ENCODE data around the gene ARHGAP21. TPM values are rescaled to one million over a fixed set of nuclear protein-coding genes. Genes with fewer than 3 reads are reported as not detected.

ARHGAP21 gene
- total RNA-seq, 1 experiment from 2014 or later, result 59.4 TPM

DNA sequence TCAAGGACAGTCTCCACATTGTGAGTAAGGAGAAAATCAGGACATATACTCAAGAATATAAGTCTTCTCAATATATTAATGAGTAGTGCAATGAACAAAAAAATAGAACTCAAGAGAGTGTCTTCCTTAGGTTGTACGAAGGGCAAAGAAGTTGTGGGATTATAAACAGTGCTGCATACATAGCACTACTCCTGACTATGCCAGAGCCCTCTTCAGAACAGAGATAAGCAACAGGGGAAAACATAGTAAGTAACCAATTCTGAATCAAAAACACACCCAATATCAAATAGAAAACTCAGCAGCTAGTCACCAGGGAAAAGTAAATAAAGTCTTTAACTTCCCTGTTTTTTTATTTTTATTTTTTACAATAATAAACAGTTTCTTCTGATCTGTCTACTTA lies 10.6 kb downstream of the ARHGAP21 start:
- H3K9me3 ChIP-seq (ENCODE audit: control insufficient read depth, low read depth, low read length), result no peaks in the 10 kb centered on the region
- no peak overlapping the region for H4K91ac ChIP-seq (ENCODE audit: insufficient read length, low read depth, low read length)
- H2AK5ac ChIP-seq (ENCODE audit: insufficient read length, low read length), result no peak overlapping the region
- H2BK12ac ChIP-seq (ENCODE audit: insufficient read length, low read depth, low read length), result no peak overlapping the region
- no peaks in the 10 kb centered on the region; the same call in 1 of the 2 replicates for H3K27me3 ChIP-seq (ENCODE audit: insufficient read depth, low read length)
- no peak for DNase-seq
- no peaks in the 10 kb centered on the region for H4K20me1 ChIP-seq (ENCODE audit: control insufficient read depth, insufficient read depth, insufficient read length)
- H3K36me3 Mint-ChIP-seq (ENCODE audit: insufficient read depth in 1 of 3, low read depth in 3 of 3), result no peaks in the 10 kb centered on the region; a peak in 1 of 7 replicates
- H2BK5ac ChIP-seq (ENCODE audit: insufficient read length, low read length), result no peak overlapping the region
- no peaks in the 10 kb centered on the region for H3K27me3 Mint-ChIP-seq (ENCODE audit: low read depth)
- no peak overlapping the region for H3K4ac ChIP-seq (ENCODE audit: low read depth, low read length)
- no peak overlapping the region for H2AFZ ChIP-seq (ENCODE audit: low read length)
- no peak overlapping the region for H3K27ac Mint-ChIP-seq
- H2BK15ac ChIP-seq (ENCODE audit: low read depth, low read length), result no peak overlapping the region
- H2BK120ac ChIP-seq (ENCODE audit: low read depth, low read length, poor library complexity, severe bottlenecking), result no peak overlapping the region
- no peak overlapping the region for H3K23ac ChIP-seq (ENCODE audit: insufficient read length, low read depth, low read length)
- no peak overlapping the region for H3K4me2 ChIP-seq (ENCODE audit: insufficient read depth, insufficient read length, low read length)
- H3K9me3 Mint-ChIP-seq, result no peaks in the 10 kb centered on the region
- no peak overlapping the region for H4K8ac ChIP-seq (replicated peaks; ENCODE audit: insufficient read length, low read depth, low read length)
- peaks cover 3% of the 10 kb centered on the region for H3K79me1 ChIP-seq (ENCODE audit: insufficient read depth, low read depth, low read length, poor library complexity, severe bottlenecking)
- H3K56ac ChIP-seq (ENCODE audit: insufficient read length, low read depth, low read length), result no peak overlapping the region
- H4K5ac ChIP-seq (ENCODE audit: insufficient read length, low read depth, low read length), result no peak overlapping the region
- H3K9ac ChIP-seq (ENCODE audit: extremely low read depth, insufficient read length, low read length), result no peak overlapping the region
- no peak overlapping the region for H3K27ac ChIP-seq (ENCODE audit: insufficient read length, low read depth, low read length)
- no CpG with 5 or more reads among the region's 1 CpG for WGBS (ENCODE audit: extremely low coverage, insufficient read length, low lambda C conversion rate)
- H3K79me2 ChIP-seq (ENCODE audit: insufficient read depth, low read length), result peaks cover 12% of the 10 kb centered on the region; the same call in 1 of the 2 replicates
- peaks cover 10% of the 10 kb centered on the region for H3K4me1 ChIP-seq (ENCODE audit: insufficient read depth, low read length)
- no peak overlapping the region for H3K14ac ChIP-seq (ENCODE audit: insufficient read depth, low read length)
- H3T11ph ChIP-seq (ENCODE audit: low read length), result no peak overlapping the region
- no peak overlapping the region for H3K4me3 Mint-ChIP-seq
- peaks cover under 1% of the 10 kb centered on the region for H3K23me2 ChIP-seq (ENCODE audit: insufficient read length, low read depth, low read length, poor library complexity, severe bottlenecking)
- H3K18ac ChIP-seq (ENCODE audit: insufficient read length, low read depth, low read length), result no peak overlapping the region
- TF ChIP-seq, protein P1, sequence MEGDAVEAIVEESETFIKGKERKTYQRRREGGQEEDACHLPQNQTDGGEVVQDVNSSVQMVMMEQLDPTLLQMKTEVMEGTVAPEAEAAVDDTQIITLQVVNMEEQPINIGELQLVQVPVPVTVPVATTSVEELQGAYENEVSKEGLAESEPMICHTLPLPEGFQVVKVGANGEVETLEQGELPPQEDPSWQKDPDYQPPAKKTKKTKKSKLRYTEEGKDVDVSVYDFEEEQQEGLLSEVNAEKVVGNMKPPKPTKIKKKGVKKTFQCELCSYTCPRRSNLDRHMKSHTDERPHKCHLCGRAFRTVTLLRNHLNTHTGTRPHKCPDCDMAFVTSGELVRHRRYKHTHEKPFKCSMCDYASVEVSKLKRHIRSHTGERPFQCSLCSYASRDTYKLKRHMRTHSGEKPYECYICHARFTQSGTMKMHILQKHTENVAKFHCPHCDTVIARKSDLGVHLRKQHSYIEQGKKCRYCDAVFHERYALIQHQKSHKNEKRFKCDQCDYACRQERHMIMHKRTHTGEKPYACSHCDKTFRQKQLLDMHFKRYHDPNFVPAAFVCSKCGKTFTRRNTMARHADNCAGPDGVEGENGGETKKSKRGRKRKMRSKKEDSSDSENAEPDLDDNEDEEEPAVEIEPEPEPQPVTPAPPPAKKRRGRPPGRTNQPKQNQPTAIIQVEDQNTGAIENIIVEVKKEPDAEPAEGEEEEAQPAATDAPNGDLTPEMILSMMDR (conservative IDR thresholded peaks at IDR 0.05), result no peak
- no peak overlapping the region for H2BK20ac ChIP-seq (ENCODE audit: low read depth, low read length, poor library complexity, severe bottlenecking)
- H3K4me1 Mint-ChIP-seq, result peaks cover 4 to 8% of the 10 kb centered on the region in 2 experiments; a peak in 3 of 4 replicates

Measured in H9 (cell line).